HG03135 (cell line): Measurements from ENCODE around the gene DNAJC12.
"Not testable (repeated sequence)": the region's sequence is repeated elsewhere in the genome, so short reads cannot be mapped to it uniquely, and the experiment has no call there.

Experiments
- ATAC-seq: cut with Tn5 transposase; IDR thresholded peaks from one replicate; pipeline ENCODE4 v1.9.1; 2021; ENCODE audit warnings: mild to moderate bottlenecking, moderate library complexity; ENCODE audit not compliant: unreplicated experiment

The DNAJC12 gene

GRCh38 chr10:67794909-67795460 lies 43.0 kb downstream of the DNAJC12 start:
- ATAC-seq = no peak

DNA sequence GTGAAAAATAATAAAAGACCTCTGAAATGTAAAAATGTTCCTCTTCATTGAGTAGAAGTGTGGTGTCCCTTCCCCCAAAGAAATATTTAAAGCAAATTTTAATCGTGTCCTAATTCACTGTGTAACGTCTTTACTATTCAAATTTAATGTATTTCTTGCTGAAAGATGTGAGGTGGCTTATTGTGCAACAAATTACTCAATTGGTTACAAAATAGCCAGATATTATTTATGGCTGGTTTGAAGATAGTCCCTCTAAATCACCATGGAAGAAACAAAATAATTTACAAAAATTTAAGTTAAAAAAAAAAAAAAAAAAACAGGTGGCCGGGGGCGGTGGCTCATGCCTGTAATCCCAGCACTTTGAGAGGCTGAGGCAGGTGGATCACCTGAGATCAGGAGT lies 43.7 kb downstream of the DNAJC12 start:
- ATAC-seq = no peak

DNA sequence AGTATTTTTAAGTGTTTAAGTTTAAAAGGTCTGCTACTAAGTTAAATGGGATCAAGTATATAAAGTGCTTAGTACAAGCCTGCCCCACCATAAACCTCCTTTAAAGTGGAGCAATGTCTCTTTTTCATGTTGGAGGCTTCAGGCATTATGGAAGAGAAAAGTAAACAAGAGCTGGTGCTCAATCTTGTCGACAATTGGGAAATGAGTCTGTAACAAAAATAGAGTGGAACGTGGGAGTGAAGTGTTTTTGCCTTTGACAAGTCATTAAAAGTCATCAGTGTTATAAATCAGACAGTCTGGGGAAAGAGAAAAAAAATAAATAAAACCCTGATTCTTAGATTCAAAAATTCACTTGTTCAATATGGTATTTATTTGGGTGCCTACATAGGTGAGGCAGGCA lies 44.7 kb downstream of the DNAJC12 start:
- no peak for ATAC-seq

DNA sequence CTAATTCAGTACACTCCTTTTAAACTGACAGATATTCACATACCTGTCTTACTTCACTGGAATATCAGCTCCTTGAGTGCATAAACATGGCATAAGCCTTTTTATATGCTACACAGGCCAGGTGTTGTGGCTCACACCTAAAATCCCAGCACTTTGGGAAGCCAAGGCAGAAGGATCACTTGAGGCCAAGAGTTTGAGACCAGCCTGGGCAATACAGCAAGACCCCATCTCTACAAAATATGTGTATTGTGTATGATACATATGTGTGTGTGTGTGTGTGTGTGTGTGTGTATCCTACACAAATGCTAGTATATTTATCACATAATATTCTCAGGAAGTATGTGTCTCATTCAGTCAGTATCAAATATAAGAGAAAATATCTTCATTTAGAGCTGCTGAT lies 45.3 kb downstream of the DNAJC12 start:
- ATAC-seq = no peak

- no peak for ATAC-seq
These were observed 47.2 kb downstream of the DNAJC12 start for GRCh38 chr10:67790534-67791408.

GRCh38 chr10:67789769-67790168 lies 48.2 kb downstream of the DNAJC12 start:
- no peak for ATAC-seq

DNA sequence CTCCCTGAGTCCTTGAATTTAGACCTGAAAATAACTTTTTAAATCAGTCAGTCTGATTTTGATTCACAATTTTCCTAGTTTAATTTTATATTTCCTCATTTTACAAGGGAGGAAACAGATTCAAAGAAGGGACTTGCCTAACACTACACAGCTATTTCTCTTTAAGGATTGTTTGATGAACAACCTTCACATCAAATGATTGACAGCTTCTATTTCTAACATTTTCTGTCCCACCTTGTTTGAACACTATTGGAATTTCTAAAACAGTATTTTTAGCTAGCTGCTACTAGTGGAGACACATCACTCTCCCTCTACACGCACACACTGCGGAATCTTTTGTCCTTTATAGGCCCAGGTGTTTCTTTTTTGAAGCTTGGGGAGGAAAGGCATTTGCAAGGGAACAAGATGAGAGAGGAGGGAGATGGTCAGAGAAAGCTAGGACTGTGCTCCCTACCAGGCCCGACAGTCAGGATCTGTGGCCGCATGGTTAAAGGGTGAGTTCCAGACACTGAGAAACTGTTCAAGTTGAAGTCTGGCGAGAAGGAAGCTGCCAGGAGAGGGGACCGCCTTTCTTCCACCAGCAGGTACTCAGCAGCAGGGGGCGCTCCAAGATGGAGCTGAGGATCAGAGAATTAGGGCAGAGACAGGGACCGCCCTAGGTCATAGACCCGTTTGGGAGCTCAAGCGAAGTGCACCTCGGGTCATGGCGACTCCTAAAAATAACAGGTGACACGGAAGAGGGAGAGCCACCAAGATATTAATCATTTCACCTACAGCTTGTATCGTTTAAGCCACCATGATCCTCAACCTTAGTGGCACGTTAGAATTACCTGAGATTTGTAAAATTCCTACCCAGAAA lies 49.7 kb downstream of the DNAJC12 start:
- ATAC-seq = peak; percentile 50

- ATAC-seq = no peak
These were observed 52.9 kb downstream of the DNAJC12 start for GRCh38 chr10:67785098-67785497.

DNA sequence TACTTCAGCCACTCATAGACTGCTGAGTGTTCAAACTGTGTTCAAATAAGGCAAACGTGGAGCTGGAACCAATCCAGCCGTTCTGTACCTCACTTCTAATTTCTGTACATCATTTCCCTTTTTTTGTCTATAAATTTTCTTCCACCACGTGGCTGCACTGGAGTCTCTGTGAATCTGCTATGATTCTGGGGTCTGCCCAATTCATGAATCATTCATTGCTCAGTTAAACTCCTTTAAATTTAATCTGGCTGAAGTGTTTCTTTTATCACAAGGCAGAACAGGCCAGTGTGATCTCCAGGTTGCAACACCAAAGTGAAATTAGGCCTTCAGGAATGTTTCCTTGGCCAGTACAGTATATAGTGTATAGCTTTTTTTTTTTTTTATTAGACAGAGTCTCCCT lies 53.5 kb downstream of the DNAJC12 start:
- no peak for ATAC-seq

DNA sequence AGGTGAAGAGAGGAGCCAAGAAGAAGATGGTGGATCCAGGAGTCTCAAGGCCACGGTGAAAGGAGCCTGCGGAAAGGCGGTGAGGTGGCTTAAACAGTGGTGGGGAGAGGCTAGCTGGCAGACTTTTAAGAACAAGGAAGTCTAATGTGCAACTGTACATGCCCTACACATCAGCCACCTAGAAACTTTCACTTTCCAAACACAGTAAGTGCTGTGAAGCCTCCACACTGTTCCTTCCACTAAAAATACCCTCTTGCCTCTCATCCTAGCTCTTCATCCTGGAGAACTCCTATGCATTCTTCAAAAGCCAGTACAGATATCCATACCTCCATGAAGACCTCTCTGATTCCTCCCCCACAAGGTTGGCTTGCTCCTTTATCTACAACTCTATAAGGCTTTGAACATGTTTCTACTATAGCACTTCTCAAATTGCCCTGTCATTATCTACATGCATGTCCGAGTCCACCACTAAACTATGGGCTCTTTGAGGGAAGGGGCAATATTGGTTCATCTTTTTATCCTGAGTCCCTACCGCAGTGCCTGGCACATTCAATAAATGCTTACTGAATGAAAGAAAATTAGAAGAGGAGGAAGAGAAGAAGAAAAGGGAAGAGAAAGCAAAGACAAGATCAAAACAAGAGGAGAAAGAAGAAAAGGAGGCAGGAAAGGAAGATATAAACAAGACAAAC lies 54.2 kb downstream of the DNAJC12 start:
- no peak for ATAC-seq

DNA sequence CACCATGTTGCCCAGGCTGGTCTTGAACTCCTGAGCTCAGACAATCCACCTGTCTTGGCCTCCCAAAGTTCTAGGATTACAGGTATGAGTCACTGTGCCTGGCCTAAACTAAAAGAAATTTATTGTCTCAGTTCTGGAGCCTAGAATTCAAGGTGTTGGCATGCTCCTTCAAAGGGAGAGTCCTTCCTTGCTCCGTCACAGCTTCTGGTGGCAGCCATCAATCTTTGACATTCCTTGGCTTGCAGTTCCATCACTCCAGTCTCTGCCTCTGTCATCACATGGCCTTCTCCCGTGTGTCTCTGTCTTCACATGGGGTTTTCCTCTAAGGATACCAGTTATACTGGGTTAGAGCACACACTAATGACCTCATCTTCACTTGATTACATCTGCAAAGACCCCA lies 55.5 kb downstream of the DNAJC12 start:
- no peak for ATAC-seq

DNA sequence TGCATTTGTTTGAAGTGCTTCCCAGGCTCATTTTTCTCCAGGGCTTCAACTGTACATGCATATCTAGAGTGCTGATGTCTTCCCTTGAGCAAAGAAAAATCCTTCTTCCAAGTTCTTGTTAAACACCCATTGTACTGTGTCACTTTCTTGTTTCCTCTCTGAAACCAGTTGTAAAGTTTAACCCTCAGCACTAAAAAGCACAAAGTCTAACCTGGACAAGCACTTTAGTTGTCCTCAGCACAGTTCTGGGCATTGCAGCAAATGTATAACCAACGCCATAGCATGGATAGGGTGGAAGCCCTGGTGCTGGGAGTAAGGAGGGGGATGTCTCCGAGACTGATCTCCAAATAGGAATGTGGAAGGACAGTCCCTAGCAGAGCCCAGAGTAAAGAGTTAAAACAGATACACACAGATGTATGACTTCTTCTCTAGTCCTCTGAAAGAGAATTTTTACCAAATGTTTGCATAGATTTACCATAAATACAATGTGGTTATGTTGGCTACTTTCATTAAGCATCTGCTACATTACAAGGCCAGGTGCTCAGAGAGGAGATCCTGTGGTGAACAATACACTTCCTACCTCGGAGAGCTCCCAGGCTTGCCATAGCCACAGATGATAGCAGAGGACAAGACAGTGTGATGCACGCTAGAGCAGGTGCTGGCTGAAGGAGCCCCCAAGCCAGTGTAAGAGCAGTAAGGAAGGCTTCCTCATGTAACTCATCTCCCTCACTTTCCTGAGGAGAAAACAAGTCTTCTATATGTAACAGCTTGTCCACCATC lies 57.0 kb downstream of the DNAJC12 start:
- peak; percentile 82 for ATAC-seq

- not testable (repeated sequence) for ATAC-seq
These were observed 57.8 kb downstream of the DNAJC12 start for GRCh38 chr10:67780204-67780621.

DNA sequence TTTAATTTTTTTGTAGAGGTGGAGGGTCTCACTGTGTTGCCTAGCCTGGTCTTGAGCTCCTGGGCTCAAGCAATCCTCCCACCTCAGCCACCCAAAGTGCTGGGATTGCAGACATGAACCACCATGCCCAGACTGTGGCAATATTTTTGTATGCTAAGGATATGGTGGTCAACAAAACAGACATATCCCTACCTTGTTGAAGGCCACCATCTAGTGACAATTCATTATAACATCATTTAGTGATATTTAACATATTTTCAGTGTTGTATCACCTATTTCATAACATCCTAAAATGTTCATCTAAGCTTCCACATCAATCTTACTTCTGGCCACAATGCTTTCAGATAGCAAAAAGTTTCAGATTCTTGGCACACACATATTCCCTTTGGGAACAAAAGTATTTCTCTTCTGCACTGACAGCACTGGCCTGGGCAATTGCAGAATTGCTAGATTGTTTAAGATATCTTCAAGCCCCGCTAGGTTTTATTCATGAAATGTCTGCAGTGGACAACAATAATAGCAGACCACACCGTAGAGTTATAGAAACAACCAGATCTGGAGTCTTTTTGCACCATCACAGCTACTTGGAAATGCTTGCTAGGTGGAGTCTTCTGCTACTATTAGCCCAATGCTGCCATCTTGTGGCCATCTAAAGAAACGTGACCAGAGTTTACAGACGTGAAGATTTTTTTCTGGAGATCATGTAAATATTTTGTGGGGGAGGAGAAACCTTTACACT lies 58.4 kb downstream of the DNAJC12 start:
- ATAC-seq = peak; percentile 36

DNA sequence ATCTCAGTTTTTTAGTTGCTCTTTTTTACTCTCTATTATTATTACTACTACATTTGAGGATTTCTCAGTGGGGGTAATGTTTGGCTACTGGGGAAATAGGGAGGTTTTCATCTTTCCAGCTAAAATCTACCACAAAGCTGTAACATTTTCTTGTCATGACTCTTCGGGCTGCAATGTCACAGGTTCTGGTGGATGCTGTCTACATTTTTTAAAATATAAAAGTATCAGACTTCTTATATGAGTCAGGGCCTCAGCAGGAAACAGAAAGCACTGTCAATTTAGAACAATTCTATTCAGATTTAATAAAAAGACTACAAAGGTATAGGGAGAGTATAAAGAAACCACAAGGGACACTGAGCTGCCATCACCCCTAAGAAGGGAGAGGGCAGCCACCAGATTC lies 61.6 kb downstream of the DNAJC12 start:
- no peak for ATAC-seq

- no peak for ATAC-seq
These were observed 62.7 kb downstream of the DNAJC12 start for GRCh38 chr10:67775279-67775678.

DNA sequence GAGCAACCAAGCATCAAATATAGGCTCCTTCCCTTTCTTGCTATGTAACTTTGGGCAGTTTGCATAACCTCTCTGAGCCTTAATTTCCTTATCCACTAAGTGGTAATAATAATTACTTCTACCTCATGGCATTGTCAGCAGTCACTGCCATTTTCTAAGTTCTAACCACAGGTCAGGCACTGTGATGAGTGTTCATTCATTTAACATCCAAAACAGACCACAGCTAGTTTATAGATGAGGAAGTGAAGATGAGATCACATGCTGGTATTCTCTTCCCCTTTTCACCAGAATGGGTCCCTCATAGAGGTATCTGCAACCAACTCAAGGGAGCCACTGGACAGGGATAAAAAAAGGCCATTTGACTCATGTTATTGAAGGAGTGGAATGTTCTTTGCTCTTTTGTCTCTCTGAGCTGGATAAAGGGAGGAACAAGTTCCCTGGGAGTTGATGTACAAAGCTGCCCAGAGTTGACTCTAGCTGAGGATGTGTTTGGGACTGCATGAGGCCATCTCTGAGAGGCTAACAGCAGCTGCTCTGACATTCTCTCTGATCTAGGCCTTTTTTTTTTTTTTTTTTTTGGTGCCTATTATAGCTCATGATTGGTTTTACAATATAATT lies 65.0 kb downstream of the DNAJC12 start:
- peak; percentile 94 for ATAC-seq

GRCh38 chr10:67772151-67772550 lies 65.8 kb downstream of the DNAJC12 start:
- ATAC-seq = no peak

DNA sequence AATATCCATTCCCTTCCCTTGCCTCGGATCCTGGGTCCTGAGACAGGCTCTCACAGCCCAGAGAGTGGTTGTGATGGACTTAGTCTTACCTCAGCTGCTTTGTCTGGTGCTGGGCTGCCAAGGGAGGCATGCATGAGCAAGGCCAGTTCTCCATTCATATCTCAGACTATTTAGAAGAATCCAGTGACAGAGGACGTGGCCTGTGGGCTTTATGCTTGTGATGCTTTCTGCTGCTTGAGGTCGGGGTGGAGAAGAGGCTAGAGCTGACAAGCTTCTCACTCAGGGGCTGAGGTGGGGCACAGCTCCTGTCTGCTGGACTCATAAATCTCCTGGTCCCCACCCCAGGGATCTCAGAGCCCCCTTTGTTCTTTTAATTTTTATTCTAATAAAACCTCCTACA lies 66.8 kb downstream of the DNAJC12 start:
- peak; percentile 8 for ATAC-seq
